HG03095 (cell line): ENCODE measurements around the gene CDKN2A.

Experiments
- ATAC-seq: cut with Tn5 transposase; IDR thresholded peaks from one replicate; pipeline ENCODE4 v1.9.1; 2021; ENCODE audit warnings: moderate library complexity; ENCODE audit not compliant: unreplicated experiment

Gene CDKN2A

GRCh38 chr9:21945606-21946005 lies 48.6 kb downstream of the CDKN2A start:
- no peak for ATAC-seq

GRCh38 chr9:21943464-21943863 lies 50.7 kb downstream of the CDKN2A start:
- peak; percentile 60 for ATAC-seq

GRCh38 chr9:21941337-21941995 lies 52.7 kb downstream of the CDKN2A start:
- no peak for ATAC-seq

GRCh38 chr9:21936161-21936560 lies 58.0 kb downstream of the CDKN2A start:
- ATAC-seq = no peak

GRCh38 chr9:21935631-21936030 lies 58.6 kb downstream of the CDKN2A start:
- no peak for ATAC-seq

- no peak for ATAC-seq
Measured at GRCh38 chr9:21933865-21934264, 60.3 kb downstream of the CDKN2A start.

- ATAC-seq = no peak
Measured at GRCh38 chr9:21933281-21933680, 60.9 kb downstream of the CDKN2A start.

- ATAC-seq = no peak
Measured at GRCh38 chr9:21931428-21931827, 62.8 kb downstream of the CDKN2A start.

GRCh38 chr9:21927752-21928151 lies 66.4 kb downstream of the CDKN2A start:
- no peak for ATAC-seq

GRCh38 chr9:21923694-21924093 lies 70.5 kb downstream of the CDKN2A start:
- no peak for ATAC-seq

GRCh38 chr9:21919377-21920362 lies 74.5 kb downstream of the CDKN2A start:
- no peak for ATAC-seq
